Upper lobe of left lung (tissue), 6 donors: ENCODE measurements around the gene KMT2A. TPM values are rescaled to one million over a fixed set of nuclear protein-coding genes. Genes with fewer than 3 reads are reported as not detected.
A peak's percentile ranks its signal among the peaks of the same experiment; 100 is the strongest.

ENCODE experiments used
- ATAC-seq, 2 donors: fragments of 200-7000 bp; cut with Tn5 transposase; one replicate each; pipeline ENCODE4 v1.9.1; 2022; ENCODE audit warnings: mild to moderate bottlenecking in 2 of 2, moderate library complexity in 2 of 2; ENCODE audit not compliant: low FRiP score in 2 of 2
- DNase-seq, 2 donors: peaks; one replicate each; pipeline ENCODE4 v3.0.0-alpha.2; 2019 to 2020
- H3K27ac ChIP-seq, 4 donors: fragments of 200-600 bp; sonication (generic); one replicate each; pipeline ENCODE4 v1.5.1; 2016 to 2019
- H3K27me3 ChIP-seq, 4 donors: fragments of 200-600 bp; sonication (generic); one replicate each; pipeline ENCODE4 v1.5.1; 2017 to 2019
- H3K36me3 ChIP-seq, 4 donors: fragments of 200-600 bp; sonication (generic); one replicate each; pipeline ENCODE4 v1.5.1; 2016 to 2019
- H3K4me1 ChIP-seq, 4 donors: fragments of 200-600 bp; sonication (generic); one replicate each; pipeline ENCODE4 v1.5.1; 2018 to 2019
- H3K4me3 ChIP-seq, 4 donors: fragments of 200-600 bp; sonication (generic); one replicate each; pipeline ENCODE4 v1.5.1; 2017 to 2019; ENCODE audit warnings: mild to moderate bottlenecking in 2 of 4, moderate library complexity in 1 of 4
- H3K9me3 ChIP-seq, 4 donors: fragments of 200-600 bp; sonication (generic); one replicate each; pipeline ENCODE4 v1.5.1; 2018 to 2019
- CTCF ChIP-seq, 6 experiments: fragments of 450-650 bp in 4 of 6; fragments of 200-600 bp in 2 of 6; sonication (generic) in 2 of 6; IDR thresholded peaks; one replicate each; pipeline ENCODE4 v1.5.1; 2016 to 2019; ENCODE audit warnings: antibody characterized with exemption in 6 of 6
- EP300 ChIP-seq, 4 donors: sonication (generic); formaldehyde crosslinking; IDR thresholded peaks; one replicate each; pipeline ENCODE4 v1.5.1; 2017; ENCODE audit warnings: antibody characterized with exemption in 4 of 4, control low read depth in 2 of 4
- POLR2A ChIP-seq, 4 donors: fragments of 450-650 bp; IDR thresholded peaks; one replicate each; pipeline ENCODE4 v1.5.1; 2016 to 2017; ENCODE audit warnings: antibody characterized with exemption in 4 of 4, mild to moderate bottlenecking in 2 of 4
- POLR2AphosphoS5 ChIP-seq, 2 donors: sonication (generic); formaldehyde crosslinking; IDR thresholded peaks; one replicate each; pipeline ENCODE4 v1.5.1; 2017; ENCODE audit warnings: antibody characterized with exemption in 2 of 2
- WGBS, 2 donors: methylation state at CpG; one replicate each; pipeline ENCODE4 v1.1.5; 2017 to 2018; 5-methylcytosine and 5-hydroxymethylcytosine counted together
- total RNA-seq, 6 donors: library from RNA; depleted of rRNA in 4 of 6; stranded (reverse); fragments of >200 nt in 4 of 6; gene quantifications; one replicate each; pipeline versions ENCODE4 v1.1.0 to v1.2.1, GENCODE V29; 2016 to 2021
- donor health status: DM: no; HTN: no; CAD: no; lungs with moderate emphysema.
- donor health status: DM: no; HTN: yes; CAD: no; lungs with severe emphysema.

Gene KMT2A
- total RNA-seq, 6 donors from 2014 or later: 42.0 to 97.1 (median 58.4) TPM

DNA sequence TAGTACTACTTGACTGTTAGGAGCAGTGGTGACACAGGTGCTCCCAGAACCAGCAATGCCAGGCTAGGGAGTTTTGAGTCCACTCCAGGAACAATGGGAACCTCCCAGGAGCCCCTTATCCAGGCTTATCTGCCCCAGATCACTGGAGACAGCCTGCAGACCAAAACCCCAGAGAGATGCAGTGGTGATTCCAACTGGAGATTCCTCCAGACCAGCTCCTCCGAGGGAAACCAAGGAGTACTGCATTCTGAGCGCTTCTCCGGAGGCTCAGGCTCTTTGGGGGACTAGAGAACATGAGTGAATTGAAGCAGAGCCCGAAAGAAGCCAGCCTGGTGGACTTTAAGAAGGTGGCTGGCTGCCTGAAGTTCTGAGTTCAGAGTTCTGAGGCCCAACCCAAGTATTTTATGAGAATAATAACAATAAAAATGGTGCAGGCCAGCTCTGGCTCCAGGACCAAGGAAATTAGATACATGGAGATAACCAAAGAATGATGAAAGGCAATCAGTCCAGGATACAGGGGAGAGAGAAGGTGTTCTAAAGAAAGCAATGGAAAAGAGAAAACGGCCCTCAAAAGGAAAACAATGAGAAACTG is 93.4 kb downstream of the KMT2A start:
- no peak overlapping the region for H3K27ac ChIP-seq
- DNase-seq (no peak), ATAC-seq (no peak)
- H3K9me3 ChIP-seq: no peaks in the 10 kb centered on the region
- H3K36me3 ChIP-seq: peaks cover 0 to 14% (median 2%) of the 10 kb centered on the region in 4 donors
- H3K4me3 ChIP-seq: peak overlapping the region in 3 of 4 donors; percentile 70 to 100 (median 93)
- 71 to 72% methylated on average over 5 of the region's 5 CpGs for WGBS, 2 donors
- peaks cover 21 to 33% (median 29%) of the 10 kb centered on the region in 4 donors for H3K4me1 ChIP-seq
- no peaks in the 10 kb centered on the region for H3K27me3 ChIP-seq
- TF ChIP-seq CTCF (IDR thresholded peaks at IDR 0.05) (no peak), EP300 (IDR thresholded peaks at IDR 0.05) (no peak), POLR2A (IDR thresholded peaks at IDR 0.05) (no peak), POLR2AphosphoS5 (IDR thresholded peaks at IDR 0.05) (no peak)

DNA sequence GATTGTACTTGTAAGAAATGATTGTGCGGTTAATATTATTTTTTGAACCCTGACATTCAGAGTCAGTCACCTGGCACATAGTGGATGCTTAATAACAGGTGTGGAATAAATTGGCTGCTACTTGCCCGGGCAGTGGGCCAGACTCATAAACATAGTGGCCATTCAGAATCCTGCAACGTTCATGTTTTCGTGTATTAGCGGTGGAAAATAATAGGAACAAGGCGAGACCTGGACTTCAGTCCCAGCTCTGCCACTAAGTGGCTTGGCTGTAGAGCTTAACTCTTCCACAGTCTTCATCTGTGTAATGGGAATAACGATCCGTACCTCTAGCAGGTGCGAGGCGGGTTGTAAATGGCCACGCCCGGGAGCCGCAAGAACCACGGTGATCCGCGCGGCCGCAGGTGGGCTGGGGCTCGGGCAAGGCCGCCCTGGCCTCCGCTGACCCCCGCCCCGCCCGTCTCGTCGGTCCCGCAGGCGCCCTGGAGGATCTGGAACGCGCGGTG is 93.9 kb downstream of the KMT2A start:
- Histone ChIP-seq H3K27me3 (no peaks in the 10 kb centered on the region), H3K27ac (peak overlapping the region; percentile 64 to 84 (median 74)), H3K9me3 (no peaks in the 10 kb centered on the region), H3K4me1 (peaks cover 21 to 33% (median 29%) of the 10 kb centered on the region in 4 donors), H3K36me3 (peaks cover 0 to 12% (median under 1%) of the 10 kb centered on the region in 4 donors), H3K4me3 (peak overlapping the region; percentile 70 to 100 (median 86))
- no peak for ATAC-seq
- no peak for DNase-seq
- WGBS, 2 donors: 11 to 19% methylated on average over 7 to 12 of the region's 31 CpGs
- TF ChIP-seq POLR2AphosphoS5 (IDR thresholded peaks at IDR 0.05) (no peak), EP300 (IDR thresholded peaks at IDR 0.05) (no peak), POLR2A (IDR thresholded peaks at IDR 0.05) (no peak), CTCF (IDR thresholded peaks at IDR 0.05) (no peak)

DNA sequence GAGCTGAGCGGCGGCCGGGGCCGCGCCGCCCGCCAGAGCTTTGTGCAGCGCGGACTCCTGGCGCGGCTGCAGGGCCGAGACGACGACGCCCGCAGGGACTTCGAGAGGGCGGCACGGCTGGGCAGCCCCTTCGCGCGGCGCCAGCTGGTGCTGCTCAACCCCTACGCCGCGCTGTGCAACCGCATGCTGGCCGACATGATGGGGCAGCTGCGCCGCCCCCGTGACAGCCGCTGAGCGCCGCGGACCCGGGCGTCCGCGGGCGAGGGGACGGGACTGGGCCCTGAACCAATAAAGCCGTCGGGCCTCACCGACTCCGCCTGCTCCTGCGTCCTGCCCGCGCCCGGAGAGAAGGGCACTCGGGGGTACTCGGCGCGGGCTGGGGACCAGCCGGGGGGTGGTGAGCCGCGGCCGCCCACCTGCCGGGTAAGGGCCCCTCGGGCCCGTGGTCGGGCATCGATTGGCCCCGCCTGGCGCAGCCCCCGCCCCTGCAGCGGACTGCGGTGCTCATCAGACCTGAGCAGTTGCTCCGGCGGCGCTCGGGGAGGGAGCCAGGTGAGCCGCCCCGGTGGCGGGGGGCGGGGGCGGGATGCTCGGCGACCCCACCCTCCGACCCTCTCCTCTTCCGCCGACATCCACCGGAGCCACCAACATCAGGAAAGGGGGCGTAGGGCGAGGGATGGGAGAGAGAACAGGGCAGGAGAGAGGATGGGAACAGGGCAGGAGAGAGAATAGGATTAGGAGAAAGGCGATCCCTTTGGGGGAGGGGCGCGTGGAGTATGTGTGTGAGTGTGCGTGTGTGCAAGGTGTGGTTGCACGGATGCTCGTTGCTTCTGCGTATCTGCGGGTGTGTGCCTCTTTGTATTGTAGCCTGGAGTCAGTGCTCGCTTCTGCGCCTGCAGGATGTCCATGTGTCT is 94.6 kb downstream of the KMT2A start, which contains the start of gene TMEM25:
Gene TMEM25, plus strand, starts transcription at position 510 of the 914 bp plus-strand sequence. CDS start 610 bp downstream, outside the sequence.
- Histone ChIP-seq H3K27me3 (no peaks in the 10 kb centered on the region), H3K27ac (peak within 1 kb of the TSS; percentile 64 to 84 (median 74)), H3K36me3 (peaks cover 0 to 10% (median 0%) of the 10 kb centered on the region in 4 donors), H3K4me1 (peaks cover 21 to 33% (median 29%) of the 10 kb centered on the region in 4 donors), H3K4me3 (peak within 1 kb of the TSS; percentile 70 to 100 (median 86)), H3K9me3 (no peaks in the 10 kb centered on the region)
- peak in 1 of 4 donors; percentile 59 for TF ChIP-seq POLR2A (IDR thresholded peaks at IDR 0.05)
- no peak for TF ChIP-seq POLR2AphosphoS5 (IDR thresholded peaks at IDR 0.05)
- TF ChIP-seq EP300 (IDR thresholded peaks at IDR 0.05): no peak
- ATAC-seq (peak; percentile 83 to 84), DNase-seq (peak; percentile 70 to 94)
- WGBS, 2 donors: 2 to 4% methylated on average over 20 to 41 of the region's 94 CpGs

DNA sequence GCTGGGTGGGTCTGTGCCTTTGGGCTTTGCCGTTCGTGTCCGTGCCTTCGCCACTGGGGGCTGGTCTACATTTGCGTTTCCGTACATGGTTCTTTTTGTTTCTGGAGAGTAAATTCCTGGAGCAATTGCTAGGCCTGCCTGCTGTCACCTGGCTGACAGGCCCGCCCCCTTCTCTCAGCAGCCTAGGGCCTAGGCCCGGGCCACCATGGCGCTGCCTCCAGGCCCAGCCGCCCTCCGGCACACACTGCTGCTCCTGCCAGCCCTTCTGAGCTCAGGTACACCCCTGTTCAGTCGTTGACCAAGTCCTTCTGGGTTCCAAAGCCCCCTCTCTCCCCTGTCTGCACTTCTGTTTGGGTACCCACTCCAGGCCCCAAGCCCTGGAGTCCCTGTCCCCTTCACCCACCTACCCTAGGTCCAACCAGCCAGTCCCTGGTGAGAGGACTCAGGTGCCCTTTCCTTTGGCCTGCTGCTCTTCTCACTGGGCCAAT is 95.3 kb downstream of the KMT2A start:
- Histone ChIP-seq H3K4me1 (peaks cover 20 to 33% (median 29%) of the 10 kb centered on the region in 4 donors), H3K9me3 (no peaks in the 10 kb centered on the region), H3K36me3 (peaks cover 0 to 10% (median 0%) of the 10 kb centered on the region in 4 donors), H3K27ac (peak overlapping the region in 3 of 4 donors; percentile 54 to 84 (median 64)), H3K27me3 (no peaks in the 10 kb centered on the region), H3K4me3 (peak overlapping the region; percentile 70 to 100 (median 86))
- ATAC-seq (peak in 1 of 2 donors; percentile 2), DNase-seq (peak in 1 of 2 donors; percentile 66)
- TF ChIP-seq POLR2A (IDR thresholded peaks at IDR 0.05) (no peak), EP300 (IDR thresholded peaks at IDR 0.05) (no peak), POLR2AphosphoS5 (IDR thresholded peaks at IDR 0.05) (no peak), CTCF (IDR thresholded peaks at IDR 0.05) (no peak)
- 23 to 35% methylated on average over 10 to 12 of the region's 12 CpGs for WGBS, 2 donors
